ENCODE measurements around the gene SMIM41. TPM values are rescaled to one million over a fixed set of nuclear protein-coding genes. Genes with fewer than 3 reads are reported as not detected.

SMIM41 gene
- total and polyA plus RNA-seq, 2 donors from 2014 or later = 0.31 TPM; not detected in 1

- peaks cover 0 to under 1% (median 0%) of the 10 kb centered on the region in 3 donors for H3K36me3 ChIP-seq (ENCODE audit: control insufficient read depth in 2 of 3, insufficient read depth in 3 of 3, low read length in 3 of 3)
- H3K4me1 ChIP-seq (ENCODE audit: control insufficient read depth in 2 of 3, insufficient read depth in 2 of 3, low read depth in 1 of 3, low read length in 3 of 3) = no peaks in the 10 kb centered on the region
- H3K9me3 ChIP-seq (ENCODE audit: control insufficient read depth in 2 of 3, insufficient read depth in 1 of 3, low read length in 3 of 3) = no peaks in the 10 kb centered on the region
- H3K27ac ChIP-seq (ENCODE audit: low read depth in 2 of 2, low read length in 2 of 2) = no peak overlapping the region
- no peak overlapping the region for H3K9ac ChIP-seq (ENCODE audit: low read length in 3 of 3)
- intact Hi-C loops (cut with DNase I) = no loop called here
- no peak overlapping the region for H3K4me3 ChIP-seq (ENCODE audit: low read length in 3 of 3)
- FAIRE-seq (no peak), DNase-seq (peak in 1 of 5 donors; percentile 45)
- TF ChIP-seq CTCF (IDR thresholded peaks at IDR 0.05; ENCODE audit: borderline replicate concordance, extremely low read depth, insufficient read depth) = no peak
- no peaks in the 10 kb centered on the region for H3K27me3 ChIP-seq (ENCODE audit: control insufficient read depth, insufficient read depth, low read length)
Observed at GRCh38 chr12:52063082-52063924, 16.2 kb upstream of the SMIM41 start.

GRCh38 chr12:52063981-52064649 is 15.4 kb upstream of the SMIM41 start:
- intact Hi-C loops (cut with DNase I) = no loop called here
- DNase-seq (peak in 1 of 5 donors; percentile 37), FAIRE-seq (no peak)
- TF ChIP-seq CTCF (IDR thresholded peaks at IDR 0.05; ENCODE audit: borderline replicate concordance, extremely low read depth, insufficient read depth) = no peak
- Histone ChIP-seq H3K27me3 (ENCODE audit: control insufficient read depth, insufficient read depth, low read length) (no peaks in the 10 kb centered on the region), H3K4me1 (ENCODE audit: control insufficient read depth in 2 of 3, insufficient read depth in 2 of 3, low read depth in 1 of 3, low read length in 3 of 3) (peaks cover 0 to 2% (median under 1%) of the 10 kb centered on the region in 3 donors), H3K4me3 (ENCODE audit: low read length in 3 of 3) (no peak overlapping the region), H3K9ac (ENCODE audit: low read length in 3 of 3) (no peak overlapping the region), H3K36me3 (ENCODE audit: control insufficient read depth in 2 of 3, insufficient read depth in 3 of 3, low read length in 3 of 3) (no peaks in the 10 kb centered on the region), H3K9me3 (ENCODE audit: control insufficient read depth in 2 of 3, insufficient read depth in 1 of 3, low read length in 3 of 3) (no peaks in the 10 kb centered on the region), H3K27ac (ENCODE audit: low read depth in 2 of 2, low read length in 2 of 2) (no peak overlapping the region)

GRCh38 chr12:52066346-52067080 is 13.0 kb upstream of the SMIM41 start:
- Histone ChIP-seq H3K9me3 (ENCODE audit: control insufficient read depth in 2 of 3, insufficient read depth in 1 of 3, low read length in 3 of 3) (no peaks in the 10 kb centered on the region), H3K4me1 (ENCODE audit: control insufficient read depth in 2 of 3, insufficient read depth in 2 of 3, low read depth in 1 of 3, low read length in 3 of 3) (peaks cover 3 to 13% (median 13%) of the 10 kb centered on the region in 3 donors), H3K4me3 (ENCODE audit: low read length in 3 of 3) (no peak overlapping the region), H3K9ac (ENCODE audit: low read length in 3 of 3) (no peak overlapping the region), H3K27me3 (ENCODE audit: control insufficient read depth, insufficient read depth, low read length) (no peaks in the 10 kb centered on the region), H3K27ac (ENCODE audit: low read depth in 2 of 2, low read length in 2 of 2) (no peak overlapping the region), H3K36me3 (ENCODE audit: control insufficient read depth in 2 of 3, insufficient read depth in 3 of 3, low read length in 3 of 3) (no peaks in the 10 kb centered on the region)
- DNase-seq (no peak), FAIRE-seq (no peak)
- intact Hi-C loops (cut with DNase I) = no loop called here
- TF ChIP-seq CTCF (IDR thresholded peaks at IDR 0.05; ENCODE audit: borderline replicate concordance, extremely low read depth, insufficient read depth) = no peak
